CD4-positive, alpha-beta memory T cell (primary cell): ENCODE measurements around the gene PLA2G4E. TPM values are rescaled to one million over a fixed set of nuclear protein-coding genes. Genes with fewer than 3 reads are reported as not detected.

Source experiments
- CTCF ChIA-PET: fragments of 350-600 bp; sonication (Branson Sonifier 250); formaldehyde crosslinking; loops from one replicate; lab custom pipeline; 2021; ENCODE audit warnings: inconsistent platforms; ENCODE audit not compliant: partially characterized antibody; lab: Charles Lee
- POLR2A ChIA-PET: fragments of 350-600 bp; sonication (Branson Sonifier 250); formaldehyde crosslinking; loops from one replicate; lab custom pipeline; 2021; ENCODE audit not compliant: partially characterized antibody; lab: Charles Lee
- DNase-seq, 5 donors: peaks; one replicate each; pipeline versions ENCODE4 v3.0.0 to v3.0.0-alpha.2; 2020 to 2022; ENCODE audit warnings: mixed read lengths in 1 of 5
- H3K27ac ChIP-seq: one replicate; pipeline ENCODE4 v1.7.0; 2013; ENCODE audit warnings: low read depth, low read length
- H3K27me3 ChIP-seq: 2 replicates; pipeline ENCODE4 v1.7.0; 2013; ENCODE audit warnings: mild to moderate bottlenecking, low read length, moderate library complexity; ENCODE audit not compliant: insufficient read depth
- H3K36me3 ChIP-seq: 2 replicates; pipeline ENCODE4 v1.7.0; 2013; ENCODE audit warnings: mild to moderate bottlenecking, low read length, moderate library complexity; ENCODE audit not compliant: insufficient read depth
- H3K4me1 ChIP-seq: 2 replicates; pipeline ENCODE4 v1.7.0; 2013; ENCODE audit warnings: mild to moderate bottlenecking, low read length, moderate library complexity; ENCODE audit not compliant: insufficient read depth
- H3K4me3 ChIP-seq, 2 donors: one replicate each; pipeline ENCODE4 v1.7.0; 2013; ENCODE audit warnings: low read length in 2 of 2, mild to moderate bottlenecking in 1 of 2
- H3K9me3 ChIP-seq, 2 donors: one replicate each; pipeline ENCODE4 v1.7.0; 2013; ENCODE audit warnings: low read length in 2 of 2, control low read depth in 1 of 2; ENCODE audit not compliant: control insufficient read depth in 1 of 2
- H3K27ac Mint-ChIP-seq, 7 donors: one replicate each; pipeline ENCODE4 v1.8.0; 2020 to 2021; ENCODE audit warnings: mixed read lengths in 7 of 7, mild to moderate bottlenecking in 6 of 7, inconsistent platforms in 3 of 7, moderate library complexity in 3 of 7
- H3K27me3 Mint-ChIP-seq, 2 donors: one replicate each; pipeline ENCODE4 v1.8.0; 2020 to 2021; ENCODE audit warnings: mixed read lengths in 2 of 2
- H3K36me3 Mint-ChIP-seq, 2 donors: one replicate each; pipeline ENCODE4 v1.8.0; 2020 to 2021; ENCODE audit warnings: mixed read lengths in 2 of 2, inconsistent platforms in 1 of 2, mild to moderate bottlenecking in 1 of 2
- H3K4me1 Mint-ChIP-seq, 4 donors: one replicate each; pipeline ENCODE4 v1.8.0; 2020 to 2021; ENCODE audit warnings: mixed read lengths in 4 of 4, mild to moderate bottlenecking in 1 of 4
- H3K4me3 Mint-ChIP-seq, 8 donors: one replicate each; pipeline ENCODE4 v1.8.0; 2020 to 2021; ENCODE audit warnings: mixed read lengths in 8 of 8, mild to moderate bottlenecking in 7 of 8, moderate library complexity in 6 of 8, inconsistent platforms in 3 of 8
- H3K9me3 Mint-ChIP-seq, 8 donors: one replicate each; pipeline ENCODE4 v1.8.0; 2020 to 2021; ENCODE audit warnings: mixed read lengths in 8 of 8, mild to moderate bottlenecking in 5 of 8, inconsistent platforms in 3 of 8, moderate library complexity in 1 of 8
- intact Hi-C: fragments of 100-400 bp; cut with micrococcal nuclease; formaldehyde crosslinking; loops from one replicate; pipeline ENCODE4 v1.15.1; 2023
- polyA plus RNA-seq, 2 donors: library from polyadenylated mRNA; unstranded; fragments of 300-500 nt; fragmentation: Illumina TruSeq; gene quantifications; one replicate each; pipeline ENCODE4 v1.2.3, GENCODE V29; 2021
- total RNA-seq, 2 experiments: library from RNA; stranded (reverse); gene quantifications; one replicate each; pipeline ENCODE4 v1.2.3, GENCODE V29; 2021

The PLA2G4E gene
- total and polyA plus RNA-seq, 4 experiments from 2014 or later = not detected

- no peaks in the 10 kb centered on the region for H3K4me1 Mint-ChIP-seq
- no peak overlapping the region for H3K27ac Mint-ChIP-seq
- Histone ChIP-seq H3K9me3 (no peaks in the 10 kb centered on the region), H3K4me3 (no peak overlapping the region), H3K27ac (no peak overlapping the region), H3K4me1 (no peaks in the 10 kb centered on the region), H3K36me3 (no peaks in the 10 kb centered on the region), H3K27me3 (no peaks in the 10 kb centered on the region)
- ChIA-PET CTCF (interaction anchor here (0.9 kb wide), 1 partner anchor 28 kb away, joined by 4 read pairs; no protein-coding TSS in a partner anchor), POLR2A (interaction anchor here (1.4 kb wide), 1 partner anchor 13 kb away, joined by 5 read pairs; no protein-coding TSS in a partner anchor)
- no peak for DNase-seq
- H3K36me3 Mint-ChIP-seq = no peaks in the 10 kb centered on the region
- H3K9me3 Mint-ChIP-seq = no peaks in the 10 kb centered on the region
- no peaks in the 10 kb centered on the region for H3K27me3 Mint-ChIP-seq
- no peak overlapping the region for H3K4me3 Mint-ChIP-seq
- intact Hi-C loops = no loop called here
Measured at GRCh38 chr15:42016971-42017370, 3.9 kb downstream of the PLA2G4E start.

DNA sequence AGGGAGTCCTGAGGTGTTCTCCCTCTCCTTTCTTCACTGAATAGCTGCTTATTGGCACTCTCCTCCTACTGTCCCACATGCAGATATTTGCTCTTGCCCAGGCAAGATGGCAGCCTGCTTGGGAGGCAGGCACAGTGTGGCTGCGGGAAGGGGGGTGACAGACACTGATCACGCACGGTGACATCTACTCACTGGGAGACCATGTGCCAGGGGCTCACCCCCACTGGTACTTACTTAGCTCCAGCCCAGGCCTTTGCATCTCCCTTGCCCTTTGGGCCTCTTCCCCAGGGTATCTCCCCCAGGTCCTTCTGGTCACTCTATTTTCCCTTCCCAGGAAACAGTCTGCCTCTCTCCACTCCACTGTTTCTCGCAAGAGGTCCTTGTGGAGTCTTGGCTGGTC is 6.4 kb downstream of the PLA2G4E start:
- no peak overlapping the region for H3K27ac Mint-ChIP-seq
- ChIA-PET CTCF (no interaction called here), POLR2A (no interaction called here)
- H3K27me3 Mint-ChIP-seq = no peaks in the 10 kb centered on the region
- Histone ChIP-seq H3K36me3 (no peaks in the 10 kb centered on the region), H3K4me3 (no peak overlapping the region), H3K9me3 (no peaks in the 10 kb centered on the region), H3K27ac (no peak overlapping the region), H3K27me3 (no peaks in the 10 kb centered on the region), H3K4me1 (no peaks in the 10 kb centered on the region)
- H3K36me3 Mint-ChIP-seq = no peaks in the 10 kb centered on the region
- H3K4me3 Mint-ChIP-seq = no peak overlapping the region
- no peaks in the 10 kb centered on the region for H3K9me3 Mint-ChIP-seq
- peaks cover 0 to 1% (median 0%) of the 10 kb centered on the region in 4 donors for H3K4me1 Mint-ChIP-seq
- DNase-seq = no peak
- intact Hi-C loops = no loop called here

DNA sequence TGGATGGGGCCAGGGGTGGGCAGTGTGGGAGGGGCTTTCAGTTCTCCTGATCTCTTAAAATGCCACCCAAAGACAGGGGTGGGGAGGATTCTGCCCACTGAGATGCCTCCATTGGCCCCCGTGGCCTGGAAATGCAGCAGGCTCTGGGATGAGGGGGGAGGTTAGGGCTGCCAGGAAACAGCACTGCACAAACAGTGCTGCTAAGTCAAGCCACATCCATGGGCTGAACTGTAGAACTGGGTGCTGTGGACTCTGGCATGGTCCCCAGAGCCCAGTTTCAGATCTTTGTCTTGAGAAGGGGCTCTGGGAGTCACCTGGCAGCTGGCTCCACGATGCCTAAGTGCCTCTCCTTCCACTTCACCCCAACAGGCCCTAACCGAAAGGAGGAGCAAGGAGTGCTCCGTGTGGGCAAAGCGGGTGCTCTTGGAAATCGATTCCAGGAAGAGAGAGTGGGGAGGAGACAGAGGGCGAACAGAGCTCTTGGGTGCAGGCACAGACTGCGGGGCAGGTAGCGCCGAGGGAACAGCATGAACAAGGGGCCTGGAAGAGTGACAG is 7.8 kb downstream of the PLA2G4E start:
- no peak for DNase-seq
- H3K9me3 ChIP-seq = no peaks in the 10 kb centered on the region
- no peaks in the 10 kb centered on the region for H3K27me3 ChIP-seq
- no peak overlapping the region for H3K4me3 Mint-ChIP-seq
- CTCF ChIA-PET = no interaction called here
- POLR2A ChIA-PET = no interaction called here
- no peaks in the 10 kb centered on the region for H3K27me3 Mint-ChIP-seq
- H3K9me3 Mint-ChIP-seq = no peaks in the 10 kb centered on the region
- no peaks in the 10 kb centered on the region for H3K36me3 ChIP-seq
- H3K27ac Mint-ChIP-seq = peak overlapping the region in 1 of 7 donors; percentile 43
- H3K4me1 ChIP-seq = no peaks in the 10 kb centered on the region
- intact Hi-C loops = no loop called here
- peaks cover 0 to 1% (median 0%) of the 10 kb centered on the region in 4 donors for H3K4me1 Mint-ChIP-seq
- no peaks in the 10 kb centered on the region for H3K36me3 Mint-ChIP-seq
- no peak overlapping the region for H3K4me3 ChIP-seq
- H3K27ac ChIP-seq = no peak overlapping the region

DNA sequence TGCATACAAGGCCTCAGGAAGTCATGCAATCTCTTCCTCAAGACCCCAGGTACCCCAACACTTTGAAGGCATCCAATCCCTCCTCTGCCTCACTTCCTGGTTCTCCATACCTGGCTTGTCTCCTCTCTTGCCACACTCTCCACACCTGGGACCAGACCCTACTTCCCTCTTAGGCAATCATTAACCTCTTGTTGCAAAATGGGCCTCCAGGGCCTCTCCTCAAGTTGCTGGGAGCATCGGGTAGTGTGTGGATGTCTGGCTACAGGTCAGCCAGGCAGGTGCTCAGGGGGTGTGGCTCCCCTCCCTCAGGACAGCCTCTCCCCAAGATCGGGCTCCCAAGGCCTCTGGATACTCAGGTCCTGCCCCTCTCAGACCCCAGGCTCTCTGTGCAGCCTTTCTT is 8.6 kb downstream of the PLA2G4E start:
- H3K36me3 ChIP-seq = no peaks in the 10 kb centered on the region
- Mint-ChIP-seq H3K4me3 (no peak overlapping the region), H3K36me3 (no peaks in the 10 kb centered on the region), H3K9me3 (no peaks in the 10 kb centered on the region), H3K4me1 (peaks cover 0 to 1% (median 0%) of the 10 kb centered on the region in 4 donors), H3K27ac (peak overlapping the region in 3 of 7 donors; percentile 1 to 55 (median 18)), H3K27me3 (no peaks in the 10 kb centered on the region)
- CTCF ChIA-PET = no interaction called here
- no peaks in the 10 kb centered on the region for H3K27me3 ChIP-seq
- no peak overlapping the region for H3K27ac ChIP-seq
- H3K4me3 ChIP-seq = no peak overlapping the region
- DNase-seq = no peak
- no peaks in the 10 kb centered on the region for H3K4me1 ChIP-seq
- POLR2A ChIA-PET = no interaction called here
- no peaks in the 10 kb centered on the region for H3K9me3 ChIP-seq
- intact Hi-C loops = no loop called here

GRCh38 chr15:42011074-42011473 is 9.8 kb downstream of the PLA2G4E start:
- intact Hi-C loops = no loop called here
- H3K9me3 Mint-ChIP-seq = no peaks in the 10 kb centered on the region
- no peak overlapping the region for H3K27ac Mint-ChIP-seq

GRCh38 chr15:42010434-42010833 is 10.4 kb downstream of the PLA2G4E start:
- no peak overlapping the region for H3K4me3 ChIP-seq
- H3K27me3 ChIP-seq = no peaks in the 10 kb centered on the region
- POLR2A ChIA-PET = no interaction called here
- H3K9me3 ChIP-seq = no peaks in the 10 kb centered on the region
- H3K36me3 ChIP-seq = no peaks in the 10 kb centered on the region
- Mint-ChIP-seq H3K9me3 (no peaks in the 10 kb centered on the region), H3K4me1 (peaks cover 0 to 1% (median 0%) of the 10 kb centered on the region in 4 donors), H3K36me3 (no peaks in the 10 kb centered on the region), H3K27me3 (no peaks in the 10 kb centered on the region), H3K27ac (no peak overlapping the region), H3K4me3 (no peak overlapping the region)
- no peak for DNase-seq
- H3K4me1 ChIP-seq = no peaks in the 10 kb centered on the region
- no peak overlapping the region for H3K27ac ChIP-seq
- CTCF ChIA-PET = no interaction called here
- intact Hi-C loops = no loop called here

More at GRCh38 chr15:42011074-42011473, 9.8 kb downstream of the PLA2G4E start:
- CTCF ChIA-PET = no interaction called here
- Mint-ChIP-seq H3K4me1 (peaks cover 0 to 1% (median 0%) of the 10 kb centered on the region in 4 donors), H3K27me3 (no peaks in the 10 kb centered on the region), H3K4me3 (no peak overlapping the region), H3K36me3 (no peaks in the 10 kb centered on the region)
- H3K9me3 ChIP-seq = no peaks in the 10 kb centered on the region
- no peak overlapping the region for H3K4me3 ChIP-seq
- DNase-seq = no peak
- no peaks in the 10 kb centered on the region for H3K36me3 ChIP-seq
- no peaks in the 10 kb centered on the region for H3K4me1 ChIP-seq
- POLR2A ChIA-PET = no interaction called here
- no peak overlapping the region for H3K27ac ChIP-seq
- H3K27me3 ChIP-seq = no peaks in the 10 kb centered on the region

GRCh38 chr15:42009474-42009873 is 11.4 kb downstream of the PLA2G4E start:
- H3K4me3 Mint-ChIP-seq = no peak overlapping the region
- no peak overlapping the region for H3K4me3 ChIP-seq
- no peak overlapping the region for H3K27ac ChIP-seq
- ChIA-PET POLR2A (no interaction called here), CTCF (no interaction called here)
- H3K36me3 Mint-ChIP-seq = no peaks in the 10 kb centered on the region
- peaks cover 0 to 1% (median 0%) of the 10 kb centered on the region in 4 donors for H3K4me1 Mint-ChIP-seq
- no peak for DNase-seq
- H3K36me3 ChIP-seq = no peaks in the 10 kb centered on the region
- no peaks in the 10 kb centered on the region for H3K9me3 Mint-ChIP-seq
- H3K27ac Mint-ChIP-seq = peak overlapping the region in 1 of 7 donors; percentile 62
- intact Hi-C loops = no loop called here
- H3K4me1 ChIP-seq = no peaks in the 10 kb centered on the region
- no peaks in the 10 kb centered on the region for H3K27me3 ChIP-seq
- no peaks in the 10 kb centered on the region for H3K9me3 ChIP-seq
- no peaks in the 10 kb centered on the region for H3K27me3 Mint-ChIP-seq
